Measurements from ENCODE around the gene USO1. TPM values are rescaled to one million over a fixed set of nuclear protein-coding genes. Genes with fewer than 3 reads are reported as not detected.

USO1 gene
- total and polyA plus RNA-seq, 2 of the 8 experiments (the other 6 are each of a cell fraction or from before 2014, with no cell fraction given): 57.3 to 198 TPM

- TF ChIP-seq CEBPB (IDR thresholded peaks at IDR 0.05; ENCODE audit: low read depth, low read length) (no peak), EP300 (IDR thresholded peaks at IDR 0.05; ENCODE audit: borderline replicate concordance in 1 of 2, low read depth in 2 of 2, low read length in 2 of 2) (no peak), ASH2L (IDR thresholded peaks at IDR 0.05; ENCODE audit: low read length) (no peak), MAX (IDR thresholded peaks at IDR 0.05) (no peak)
Measured at GRCh38 chr4:75723163-75724065, 963 bp upstream of the USO1 start (continued).
